ENCODE data around the gene VAMP7. TPM values are rescaled to one million over a fixed set of nuclear protein-coding genes. Genes with fewer than 3 reads are reported as not detected.

The VAMP7 gene
- total and polyA plus RNA-seq, 9 of the 15 experiments (the other 6 are each of a cell fraction or from before 2014, with no cell fraction given), result 38.4 to 100 (median 67.7) TPM

DNA sequence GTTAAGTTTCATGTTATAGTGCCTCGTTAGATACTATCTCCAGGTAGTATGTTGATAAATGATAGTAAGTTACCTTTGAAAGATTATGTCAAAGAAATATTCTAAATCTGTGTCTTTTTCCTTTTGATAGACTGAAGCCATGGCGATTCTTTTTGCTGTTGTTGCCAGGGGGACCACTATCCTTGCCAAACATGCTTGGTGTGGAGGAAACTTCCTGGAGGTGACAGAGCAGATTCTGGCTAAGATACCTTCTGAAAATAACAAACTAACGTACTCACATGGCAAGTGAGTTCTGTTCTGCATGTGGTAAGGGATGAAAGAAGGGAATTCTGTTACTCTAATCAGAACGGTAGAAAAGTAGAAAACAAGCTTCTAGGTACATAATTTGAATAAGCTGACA, 8.2 kb downstream of the VAMP7 start (continued):
- TF ChIP-seq, protein P1, sequence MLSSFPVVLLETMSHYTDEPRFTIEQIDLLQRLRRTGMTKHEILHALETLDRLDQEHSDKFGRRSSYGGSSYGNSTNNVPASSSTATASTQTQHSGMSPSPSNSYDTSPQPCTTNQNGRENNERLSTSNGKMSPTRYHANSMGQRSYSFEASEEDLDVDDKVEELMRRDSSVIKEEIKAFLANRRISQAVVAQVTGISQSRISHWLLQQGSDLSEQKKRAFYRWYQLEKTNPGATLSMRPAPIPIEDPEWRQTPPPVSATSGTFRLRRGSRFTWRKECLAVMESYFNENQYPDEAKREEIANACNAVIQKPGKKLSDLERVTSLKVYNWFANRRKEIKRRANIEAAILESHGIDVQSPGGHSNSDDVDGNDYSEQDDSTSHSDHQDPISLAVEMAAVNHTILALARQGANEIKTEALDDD (IDR thresholded peaks at IDR 0.05), result no peak
- TF ChIP-seq HNRNPH1 (optimal IDR thresholded peaks at IDR 0.05; ENCODE audit: low read depth, low read length), result no peak
- no peak for TF ChIP-seq POLR2A (conservative IDR thresholded peaks at IDR 0.05)
- no peak for TF ChIP-seq ZNF282 (CRISPR knock-in tag; IDR thresholded peaks at IDR 0.05)
- TF ChIP-seq WHSC1 (IDR thresholded peaks at IDR 0.05; ENCODE audit: low read length), result no peak
- 0 out of 2 replicates have a peak, but pooled peaks have one; percentile 26 for TF ChIP-seq ARID1B (IDR thresholded peaks at IDR 0.05)
- peak; percentile 56 for TF ChIP-seq C11orf30 (IDR thresholded peaks at IDR 0.05; ENCODE audit: low read depth)
- TF ChIP-seq MXI1 (IDR thresholded peaks at IDR 0.05; ENCODE audit: low read depth, low read length), result no peak
- TF ChIP-seq LARP7 (IDR thresholded peaks at IDR 0.05), result no peak
- TF ChIP-seq, protein P2, sequence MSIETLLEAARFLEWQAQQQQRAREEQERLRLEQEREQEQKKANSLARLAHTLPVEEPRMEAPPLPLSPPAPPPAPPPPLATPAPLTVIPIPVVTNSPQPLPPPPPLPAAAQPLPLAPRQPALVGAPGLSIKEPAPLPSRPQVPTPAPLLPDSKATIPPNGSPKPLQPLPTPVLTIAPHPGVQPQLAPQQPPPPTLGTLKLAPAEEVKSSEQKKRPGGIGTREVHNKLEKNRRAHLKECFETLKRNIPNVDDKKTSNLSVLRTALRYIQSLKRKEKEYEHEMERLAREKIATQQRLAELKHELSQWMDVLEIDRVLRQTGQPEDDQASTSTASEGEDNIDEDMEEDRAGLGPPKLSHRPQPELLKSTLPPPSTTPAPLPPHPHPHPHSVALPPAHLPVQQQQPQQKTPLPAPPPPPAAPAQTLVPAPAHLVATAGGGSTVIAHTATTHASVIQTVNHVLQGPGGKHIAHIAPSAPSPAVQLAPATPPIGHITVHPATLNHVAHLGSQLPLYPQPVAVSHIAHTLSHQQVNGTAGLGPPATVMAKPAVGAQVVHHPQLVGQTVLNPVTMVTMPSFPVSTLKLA (conservative IDR thresholded peaks at IDR 0.05), result 0 out of 4 replicates have a peak, but pooled peaks have one; percentile 32 to 46
- TF ChIP-seq CAMTA2 (CRISPR knock-in tag; conservative IDR thresholded peaks at IDR 0.05), result no peak
- TF ChIP-seq NFE2 (IDR thresholded peaks at IDR 0.05; ENCODE audit: low read depth), result peak; percentile 86
- TF ChIP-seq CBX8 (IDR thresholded peaks at IDR 0.05; ENCODE audit: borderline replicate concordance, extremely low read depth, low read depth, low read length, poor library complexity, severe bottlenecking), result no peak
- TF ChIP-seq, protein P3, sequence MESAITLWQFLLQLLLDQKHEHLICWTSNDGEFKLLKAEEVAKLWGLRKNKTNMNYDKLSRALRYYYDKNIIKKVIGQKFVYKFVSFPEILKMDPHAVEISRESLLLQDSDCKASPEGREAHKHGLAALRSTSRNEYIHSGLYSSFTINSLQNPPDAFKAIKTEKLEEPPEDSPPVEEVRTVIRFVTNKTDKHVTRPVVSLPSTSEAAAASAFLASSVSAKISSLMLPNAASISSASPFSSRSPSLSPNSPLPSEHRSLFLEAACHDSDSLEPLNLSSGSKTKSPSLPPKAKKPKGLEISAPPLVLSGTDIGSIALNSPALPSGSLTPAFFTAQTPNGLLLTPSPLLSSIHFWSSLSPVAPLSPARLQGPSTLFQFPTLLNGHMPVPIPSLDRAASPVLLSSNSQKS (CRISPR knock-in tag; IDR thresholded peaks at IDR 0.05), result no peak
- no peak for TF ChIP-seq ZNF12 (CRISPR knock-in tag; IDR thresholded peaks at IDR 0.05)
- no peak for TF ChIP-seq POLR3A (IDR thresholded peaks at IDR 0.05; ENCODE audit: borderline replicate concordance, extremely low read depth, insufficient read depth, insufficient read length)
- 0 out of 2 replicates have a peak, but pooled peaks have one; percentile 22 for TF ChIP-seq CXXC5 (CRISPR knock-in tag; IDR thresholded peaks at IDR 0.05)
- TF ChIP-seq FOXJ2 (tag; IDR thresholded peaks at IDR 0.05), result peak; percentile 85
- TF ChIP-seq BDP1 (IDR thresholded peaks at IDR 0.05; ENCODE audit: insufficient read depth, insufficient read length), result no peak
- TF ChIP-seq RFX1 (IDR thresholded peaks at IDR 0.05), result peak; percentile 79
- TF ChIP-seq KLF13 (tag; IDR thresholded peaks at IDR 0.05; ENCODE audit: borderline replicate concordance, low read depth), result no peak
